Measurements from ENCODE around the gene C20orf204. TPM values are rescaled to one million over a fixed set of nuclear protein-coding genes. Genes with fewer than 3 reads are reported as not detected.

C20orf204 gene
- polyA plus RNA-seq, 2 donors, result 0.38 to 0.67 TPM

- WGBS, 2 donors, result 73 to 89% methylated on average over 18 to 21 of the region's 22 CpGs
- Histone ChIP-seq H3K4me1 (ENCODE audit: control insufficient read depth in 2 of 2, insufficient read depth in 2 of 2, low read length in 1 of 2) (peaks cover 5 to 19% of the 10 kb centered on the region in 2 donors), H3K27me3 (ENCODE audit: control insufficient read depth in 1 of 2, insufficient read depth in 2 of 2, low read length in 2 of 2) (no peaks in the 10 kb centered on the region), H3K4me3 (ENCODE audit: low read depth in 1 of 2, low read length in 2 of 2) (no peak overlapping the region), H3K9me3 (ENCODE audit: control insufficient read depth in 2 of 2, insufficient read depth in 1 of 2, low read depth in 1 of 2, low read length in 1 of 2) (peaks cover 0 to 6% of the 10 kb centered on the region in 2 donors), H3K36me3 (ENCODE audit: control insufficient read depth in 2 of 2, insufficient read depth in 2 of 2, low read length in 1 of 2) (peaks cover 2 to 29% of the 10 kb centered on the region in 2 donors), H3K27ac (ENCODE audit: low read depth in 2 of 2, low read length in 1 of 2) (no peak overlapping the region)
Observed at GRCh38 chr20:64076061-64076997, 40.3 kb downstream of the C20orf204 start.

GRCh38 chr20:64077094-64077493, 41.1 kb downstream of the C20orf204 start:
- H3K27ac ChIP-seq (ENCODE audit: low read depth in 2 of 2, low read length in 1 of 2), result no peak overlapping the region
- no peaks in the 10 kb centered on the region for H3K27me3 ChIP-seq (ENCODE audit: control insufficient read depth in 1 of 2, insufficient read depth in 2 of 2, low read length in 2 of 2)
- peaks cover 2 to 29% of the 10 kb centered on the region in 2 donors for H3K36me3 ChIP-seq (ENCODE audit: control insufficient read depth in 2 of 2, insufficient read depth in 2 of 2, low read length in 1 of 2)
- WGBS, 2 donors, result 72 to 80% methylated on average over 8 of the region's 8 CpGs
- peaks cover 0 to 6% of the 10 kb centered on the region in 2 donors for H3K9me3 ChIP-seq (ENCODE audit: control insufficient read depth in 2 of 2, insufficient read depth in 1 of 2, low read depth in 1 of 2, low read length in 1 of 2)
- H3K4me1 ChIP-seq (ENCODE audit: control insufficient read depth in 2 of 2, insufficient read depth in 2 of 2, low read length in 1 of 2), result peaks cover 5 to 19% of the 10 kb centered on the region in 2 donors
- H3K4me3 ChIP-seq (ENCODE audit: low read depth in 1 of 2, low read length in 2 of 2), result peak overlapping the region in 1 of 2 donors; percentile 7

DNA sequence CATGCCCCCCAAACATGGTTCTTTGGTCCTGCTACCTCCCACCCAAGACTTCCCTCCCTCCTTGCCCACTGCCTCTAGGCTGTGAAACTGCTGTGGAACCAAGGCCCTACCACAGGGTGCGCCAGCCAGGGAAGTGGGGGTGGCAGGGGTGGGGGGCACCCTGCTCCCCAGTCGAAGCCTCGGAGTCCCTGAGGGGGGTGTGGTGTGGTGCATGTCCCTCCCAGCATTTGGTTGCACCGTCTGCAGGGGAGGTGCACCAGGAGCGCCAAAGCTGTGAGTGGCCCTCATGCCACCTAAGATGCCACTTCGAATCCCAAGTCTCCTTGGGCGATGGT, 41.5 kb downstream of the C20orf204 start:
- WGBS, 2 donors, result 61 to 81% methylated on average over 7 of the region's 7 CpGs
- Histone ChIP-seq H3K36me3 (ENCODE audit: control insufficient read depth in 2 of 2, insufficient read depth in 2 of 2, low read length in 1 of 2) (peaks cover 2 to 29% of the 10 kb centered on the region in 2 donors), H3K27me3 (ENCODE audit: control insufficient read depth in 1 of 2, insufficient read depth in 2 of 2, low read length in 2 of 2) (no peaks in the 10 kb centered on the region), H3K27ac (ENCODE audit: low read depth in 2 of 2, low read length in 1 of 2) (peak overlapping the region in 1 of 2 donors; percentile 19), H3K9me3 (ENCODE audit: control insufficient read depth in 2 of 2, insufficient read depth in 1 of 2, low read depth in 1 of 2, low read length in 1 of 2) (peaks cover 0 to 6% of the 10 kb centered on the region in 2 donors), H3K4me1 (ENCODE audit: control insufficient read depth in 2 of 2, insufficient read depth in 2 of 2, low read length in 1 of 2) (peaks cover 5 to 19% of the 10 kb centered on the region in 2 donors), H3K4me3 (ENCODE audit: low read depth in 1 of 2, low read length in 2 of 2) (peak overlapping the region; percentile 7 to 35)

DNA sequence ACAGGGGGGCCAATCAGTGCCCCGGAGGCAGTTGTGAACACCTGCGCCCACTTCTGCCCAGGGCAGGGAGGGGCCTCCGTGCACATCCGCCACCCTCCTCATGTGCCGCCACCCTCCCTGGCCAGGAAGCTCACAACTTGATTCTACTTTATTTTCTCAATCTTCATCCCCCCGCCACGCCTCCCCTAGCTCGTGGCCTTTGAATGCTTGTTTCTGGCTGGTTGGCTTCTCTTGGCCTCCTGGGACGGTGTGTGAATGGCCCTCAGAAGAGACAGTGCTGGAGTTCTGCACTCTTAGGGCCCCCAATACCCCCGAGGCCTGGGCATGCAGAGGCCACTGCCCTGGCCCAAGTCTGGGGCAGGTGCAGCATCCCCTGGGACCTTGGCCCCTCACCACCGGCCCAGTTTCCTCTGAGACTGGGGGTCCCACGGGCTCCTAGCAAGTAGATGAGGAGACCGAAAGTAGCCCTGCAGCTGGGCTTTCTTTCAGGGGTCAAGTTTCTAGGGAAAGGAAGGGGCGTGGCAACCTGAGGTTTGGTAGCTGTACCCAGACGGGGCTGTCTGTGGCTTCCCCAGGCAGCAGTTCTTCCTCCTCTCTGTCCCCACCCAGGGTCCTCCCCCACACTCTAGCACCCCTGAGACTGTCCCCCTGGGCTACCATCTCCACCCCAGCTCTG, 42.0 kb downstream of the C20orf204 start:
- peak overlapping the region; percentile 23 to 24 for H3K27ac ChIP-seq (ENCODE audit: low read depth in 2 of 2, low read length in 1 of 2)
- peaks cover 5 to 20% of the 10 kb centered on the region in 2 donors for H3K4me1 ChIP-seq (ENCODE audit: control insufficient read depth in 2 of 2, insufficient read depth in 2 of 2, low read length in 1 of 2)

GRCh38 chr20:64078934-64079272, 42.9 kb downstream of the C20orf204 start:
- Histone ChIP-seq H3K27me3 (ENCODE audit: control insufficient read depth in 1 of 2, insufficient read depth in 2 of 2, low read length in 2 of 2) (no peaks in the 10 kb centered on the region), H3K36me3 (ENCODE audit: control insufficient read depth in 2 of 2, insufficient read depth in 2 of 2, low read length in 1 of 2) (peaks cover 1 to 18% of the 10 kb centered on the region in 2 donors), H3K9me3 (ENCODE audit: control insufficient read depth in 2 of 2, insufficient read depth in 1 of 2, low read depth in 1 of 2, low read length in 1 of 2) (peaks cover 0 to 3% of the 10 kb centered on the region in 2 donors), H3K27ac (ENCODE audit: low read depth in 2 of 2, low read length in 1 of 2) (peak overlapping the region; percentile 34 to 79), H3K4me3 (ENCODE audit: low read depth in 1 of 2, low read length in 2 of 2) (peak overlapping the region; percentile 69 to 70), H3K4me1 (ENCODE audit: control insufficient read depth in 2 of 2, insufficient read depth in 2 of 2, low read length in 1 of 2) (peaks cover 5 to 24% of the 10 kb centered on the region in 2 donors)
- WGBS, 2 donors, result 8 to 11% methylated on average over 4 of the region's 4 CpGs

More for the DNA sequence above, 42.0 kb downstream of the C20orf204 start:
- 37 to 47% methylated on average over 15 of the region's 15 CpGs for WGBS, 2 donors
- peaks cover 2 to 25% of the 10 kb centered on the region in 2 donors for H3K36me3 ChIP-seq (ENCODE audit: control insufficient read depth in 2 of 2, insufficient read depth in 2 of 2, low read length in 1 of 2)
- H3K9me3 ChIP-seq (ENCODE audit: control insufficient read depth in 2 of 2, insufficient read depth in 1 of 2, low read depth in 1 of 2, low read length in 1 of 2), result peaks cover 0 to 6% of the 10 kb centered on the region in 2 donors
- peak overlapping the region; percentile 35 to 70 for H3K4me3 ChIP-seq (ENCODE audit: low read depth in 1 of 2, low read length in 2 of 2)
- H3K27me3 ChIP-seq (ENCODE audit: control insufficient read depth in 1 of 2, insufficient read depth in 2 of 2, low read length in 2 of 2), result no peaks in the 10 kb centered on the region

- peak within 1 kb of the TSS; percentile 69 to 70 for H3K4me3 ChIP-seq (ENCODE audit: low read depth in 1 of 2, low read length in 2 of 2)
- H3K4me1 ChIP-seq (ENCODE audit: control insufficient read depth in 2 of 2, insufficient read depth in 2 of 2, low read length in 1 of 2), result peaks cover 5 to 21% of the 10 kb centered on the region in 2 donors
- peak within 1 kb of the TSS; percentile 79 to 80 for H3K27ac ChIP-seq (ENCODE audit: low read depth in 2 of 2, low read length in 1 of 2)
- peaks cover 0 to 13% of the 10 kb centered on the region in 2 donors for H3K36me3 ChIP-seq (ENCODE audit: control insufficient read depth in 2 of 2, insufficient read depth in 2 of 2, low read length in 1 of 2)
- WGBS, 2 donors, result 0 to 1% methylated on average over 38 to 73 of the region's 73 CpGs
- H3K27me3 ChIP-seq (ENCODE audit: control insufficient read depth in 1 of 2, insufficient read depth in 2 of 2, low read length in 2 of 2), result no peaks in the 10 kb centered on the region
- no peaks in the 10 kb centered on the region for H3K9me3 ChIP-seq (ENCODE audit: control insufficient read depth in 2 of 2, insufficient read depth in 1 of 2, low read depth in 1 of 2, low read length in 1 of 2)
Observed at GRCh38 chr20:64079273-64080012, 43.5 kb downstream of the C20orf204 start, which contains the start of gene RGS19. Gene RGS19, minus strand, starts transcription at chr20:64079518. Its CDS starts 2,632 bp downstream, at chr20:64076886.

- Histone ChIP-seq H3K36me3 (ENCODE audit: control insufficient read depth in 2 of 2, insufficient read depth in 2 of 2, low read length in 1 of 2) (peaks cover 0 to 6% of the 10 kb centered on the region in 2 donors), H3K9me3 (ENCODE audit: control insufficient read depth in 2 of 2, insufficient read depth in 1 of 2, low read depth in 1 of 2, low read length in 1 of 2) (no peaks in the 10 kb centered on the region), H3K27me3 (ENCODE audit: control insufficient read depth in 1 of 2, insufficient read depth in 2 of 2, low read length in 2 of 2) (no peaks in the 10 kb centered on the region), H3K27ac (ENCODE audit: low read depth in 2 of 2, low read length in 1 of 2) (peak within 1 kb of the TSS; percentile 79 to 80), H3K4me1 (ENCODE audit: control insufficient read depth in 2 of 2, insufficient read depth in 2 of 2, low read length in 1 of 2) (peaks cover 5 to 20% of the 10 kb centered on the region in 2 donors), H3K4me3 (ENCODE audit: low read depth in 1 of 2, low read length in 2 of 2) (peak within 1 kb of the TSS; percentile 69 to 70)
- 6 to 10% methylated on average over 39 to 62 of the region's 62 CpGs for WGBS, 2 donors
Observed at GRCh38 chr20:64080013-64080812, 44.2 kb downstream of the C20orf204 start, which contains the start of gene OPRL1. Gene OPRL1, plus strand, starts transcription at chr20:64080082. Its CDS starts 12,639 bp downstream, at chr20:64092721.

DNA sequence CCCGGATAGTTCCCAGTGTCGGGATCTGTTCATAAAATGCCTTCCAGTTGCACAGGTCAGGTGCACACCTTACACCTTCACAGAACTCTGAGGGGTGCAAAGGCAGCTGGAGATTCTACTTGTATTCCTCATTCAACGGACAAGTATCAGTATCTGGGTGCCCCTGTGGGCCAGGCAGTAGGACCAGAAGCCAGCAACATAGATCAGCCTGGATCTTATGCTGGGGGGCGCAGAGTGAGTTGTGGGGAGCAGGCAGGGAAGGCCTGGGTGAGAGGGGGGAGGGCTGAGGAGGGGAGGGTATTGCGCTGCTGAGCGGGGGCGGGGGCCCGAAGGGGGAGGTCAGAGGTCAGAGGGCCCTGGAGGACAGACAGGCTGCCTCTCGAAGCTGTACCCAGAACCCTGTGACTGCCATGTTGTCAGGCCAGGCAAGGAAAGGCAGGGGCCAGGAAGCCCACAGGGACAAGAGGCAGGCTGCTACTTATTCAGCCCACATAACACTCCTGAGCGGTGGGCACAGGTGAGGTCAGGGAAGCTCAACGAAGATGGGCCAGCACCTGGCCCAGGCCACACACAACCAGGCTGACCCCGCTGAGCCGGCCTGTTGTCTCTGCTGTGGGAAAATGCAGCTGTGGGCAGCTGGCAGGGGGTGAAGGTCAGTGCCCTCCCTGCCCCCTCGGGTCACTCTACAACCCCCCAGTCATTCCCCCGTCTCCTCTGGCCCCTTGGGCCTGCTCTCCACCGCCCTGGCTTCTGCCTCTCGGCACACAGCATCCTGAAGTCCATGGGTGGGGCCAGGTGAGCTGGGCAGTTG, 45.0 kb downstream of the C20orf204 start:
- peaks cover 5 to 20% of the 10 kb centered on the region in 2 donors for H3K4me1 ChIP-seq (ENCODE audit: control insufficient read depth in 2 of 2, insufficient read depth in 2 of 2, low read length in 1 of 2)
- no peaks in the 10 kb centered on the region for H3K27me3 ChIP-seq (ENCODE audit: control insufficient read depth in 1 of 2, insufficient read depth in 2 of 2, low read length in 2 of 2)
- no peaks in the 10 kb centered on the region for H3K9me3 ChIP-seq (ENCODE audit: control insufficient read depth in 2 of 2, insufficient read depth in 1 of 2, low read depth in 1 of 2, low read length in 1 of 2)
- H3K36me3 ChIP-seq (ENCODE audit: control insufficient read depth in 2 of 2, insufficient read depth in 2 of 2, low read length in 1 of 2), result peaks cover 0 to 3% of the 10 kb centered on the region in 2 donors
- H3K4me3 ChIP-seq (ENCODE audit: low read depth in 1 of 2, low read length in 2 of 2), result no peak overlapping the region
- H3K27ac ChIP-seq (ENCODE audit: low read depth in 2 of 2, low read length in 1 of 2), result no peak overlapping the region
- 72 to 75% methylated on average over 17 of the region's 17 CpGs for WGBS, 2 donors
